ENCODE measurements around the gene FLAD1. TPM values are rescaled to one million over a fixed set of nuclear protein-coding genes. Genes with fewer than 3 reads are reported as not detected.

Gene FLAD1
- total RNA-seq, 1 donor from 2014 or later: 51.5 TPM

DNA sequence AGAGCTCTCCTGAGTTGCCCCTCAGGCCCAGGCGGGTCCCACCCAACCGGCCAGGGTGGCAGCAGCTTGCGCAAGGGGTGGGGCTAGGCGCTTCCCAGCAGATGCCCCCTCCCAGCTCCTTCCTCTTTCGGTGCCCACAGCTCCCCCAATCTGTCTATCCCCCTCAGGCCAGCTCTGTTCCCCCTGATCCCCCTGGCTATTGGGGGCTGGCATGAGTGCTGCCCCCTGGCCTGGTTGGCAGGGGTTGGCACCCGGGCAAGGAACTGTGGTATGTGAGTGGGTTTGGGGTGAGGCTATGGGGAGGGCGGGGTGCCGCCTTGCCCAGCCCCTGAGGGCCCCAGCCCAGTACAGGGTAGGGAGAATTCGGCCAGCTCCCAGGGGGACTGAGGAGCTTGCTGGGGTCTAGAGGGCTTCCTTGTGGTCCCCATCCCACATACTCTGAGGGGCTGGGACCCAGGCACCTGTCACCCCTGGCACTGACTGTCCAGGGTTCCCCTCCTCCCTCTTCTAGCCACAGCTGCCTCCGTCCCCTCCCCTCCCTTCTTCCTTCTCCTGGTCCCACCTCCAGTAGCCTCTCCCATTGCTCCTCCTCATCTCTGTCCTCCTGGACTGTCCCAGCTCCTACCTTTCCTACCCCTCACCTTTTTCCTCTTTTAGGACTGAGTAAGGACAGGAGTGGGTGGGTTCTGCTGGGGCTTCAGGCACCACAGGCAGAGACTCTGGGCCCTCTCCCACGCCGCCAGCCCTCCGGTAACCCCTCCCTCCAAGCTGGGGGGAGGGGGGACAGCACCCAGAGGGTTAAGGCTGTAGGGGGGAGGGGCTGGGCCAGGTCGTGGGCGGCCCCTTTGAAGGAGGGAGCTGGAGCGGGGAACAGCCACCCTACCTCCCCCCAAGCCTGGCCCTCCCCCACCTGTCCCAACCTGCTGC is 25.1 kb downstream of the FLAD1 start:
- peaks cover 15% of the 10 kb centered on the region for H3K4me1 ChIP-seq (ENCODE audit: insufficient read depth, low read length)

DNA sequence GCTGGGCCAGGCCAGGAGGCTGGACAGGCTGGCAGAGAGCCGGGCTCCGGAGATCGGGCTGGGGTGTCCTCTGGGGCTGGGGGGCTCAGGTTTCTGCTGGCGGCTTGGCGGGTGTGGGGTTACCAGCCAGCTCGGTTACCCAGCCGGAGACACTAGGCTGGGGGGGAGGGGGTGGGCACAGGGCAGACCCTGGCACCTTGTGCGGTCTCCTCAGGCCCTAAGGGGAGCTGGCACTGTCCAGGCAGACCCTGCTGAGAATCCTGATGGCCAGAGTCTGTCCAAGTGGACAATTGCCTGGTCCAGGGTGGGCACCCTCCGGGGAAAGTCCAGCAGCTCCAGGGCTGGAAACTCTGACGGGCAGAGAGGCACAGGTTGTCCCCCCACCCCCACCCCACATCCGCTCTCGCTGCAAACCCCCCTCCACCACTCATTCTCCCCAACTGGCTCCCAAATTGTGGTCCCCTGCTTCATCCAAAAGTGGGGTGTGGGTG is 26.1 kb downstream of the FLAD1 start:
- FAIRE-seq: no peak
- H3K9me3 ChIP-seq (ENCODE audit: insufficient read depth, low read depth, low read length): no peaks in the 10 kb centered on the region
- Mint-ChIP-seq H3K4me1 (ENCODE audit: low read depth, unreplicated experiment) (peaks cover 11% of the 10 kb centered on the region), H3K9me3 (ENCODE audit: unreplicated experiment) (no peaks in the 10 kb centered on the region), H3K36me3 (ENCODE audit: low read depth, unreplicated experiment) (peaks cover 11% of the 10 kb centered on the region), H3K27me3 (ENCODE audit: low read depth, unreplicated experiment) (no peaks in the 10 kb centered on the region), H3K4me3 (ENCODE audit: unreplicated experiment) (no peak overlapping the region), H3K27ac (ENCODE audit: unreplicated experiment) (no peak overlapping the region)
- peaks cover 13% of the 10 kb centered on the region for H3K4me1 ChIP-seq (ENCODE audit: insufficient read depth, low read length)
- no peak overlapping the region for H3K4me3 ChIP-seq (ENCODE audit: insufficient read depth, low read depth, low read length)
- H3K27me3 ChIP-seq (ENCODE audit: insufficient read depth, low read length): no peaks in the 10 kb centered on the region
- no peak for DNase-seq (ENCODE audit: low read depth)
- no peak overlapping the region for H2AFZ ChIP-seq (ENCODE audit: low read depth, low read length)
- no peak overlapping the region for H3K4me2 ChIP-seq (ENCODE audit: low read length)
- no peak for TF ChIP-seq EZH2 (IDR thresholded peaks at IDR 0.05; ENCODE audit: insufficient read depth, low read length)
- TF ChIP-seq, protein P1, sequence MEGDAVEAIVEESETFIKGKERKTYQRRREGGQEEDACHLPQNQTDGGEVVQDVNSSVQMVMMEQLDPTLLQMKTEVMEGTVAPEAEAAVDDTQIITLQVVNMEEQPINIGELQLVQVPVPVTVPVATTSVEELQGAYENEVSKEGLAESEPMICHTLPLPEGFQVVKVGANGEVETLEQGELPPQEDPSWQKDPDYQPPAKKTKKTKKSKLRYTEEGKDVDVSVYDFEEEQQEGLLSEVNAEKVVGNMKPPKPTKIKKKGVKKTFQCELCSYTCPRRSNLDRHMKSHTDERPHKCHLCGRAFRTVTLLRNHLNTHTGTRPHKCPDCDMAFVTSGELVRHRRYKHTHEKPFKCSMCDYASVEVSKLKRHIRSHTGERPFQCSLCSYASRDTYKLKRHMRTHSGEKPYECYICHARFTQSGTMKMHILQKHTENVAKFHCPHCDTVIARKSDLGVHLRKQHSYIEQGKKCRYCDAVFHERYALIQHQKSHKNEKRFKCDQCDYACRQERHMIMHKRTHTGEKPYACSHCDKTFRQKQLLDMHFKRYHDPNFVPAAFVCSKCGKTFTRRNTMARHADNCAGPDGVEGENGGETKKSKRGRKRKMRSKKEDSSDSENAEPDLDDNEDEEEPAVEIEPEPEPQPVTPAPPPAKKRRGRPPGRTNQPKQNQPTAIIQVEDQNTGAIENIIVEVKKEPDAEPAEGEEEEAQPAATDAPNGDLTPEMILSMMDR (IDR thresholded peaks at IDR 0.05; ENCODE audit: insufficient read depth, low read depth, low read length): no peak
- H3K27ac ChIP-seq (ENCODE audit: low read depth, low read length): no peak overlapping the region
- peaks cover 64% of the 10 kb centered on the region for H4K20me1 ChIP-seq (ENCODE audit: insufficient read depth, low read length)
- peaks cover 39% of the 10 kb centered on the region for H3K79me2 ChIP-seq (ENCODE audit: insufficient read depth, low read length)
- H3K36me3 ChIP-seq (ENCODE audit: insufficient read depth, low read length): no peaks in the 10 kb centered on the region
- H3K9ac ChIP-seq (ENCODE audit: low read length): no peak overlapping the region

More for the DNA sequence above, 25.1 kb downstream of the FLAD1 start:
- H3K27ac Mint-ChIP-seq (ENCODE audit: unreplicated experiment): no peak overlapping the region
- Histone ChIP-seq H3K9ac (ENCODE audit: low read length) (no peak overlapping the region), H2AFZ (ENCODE audit: low read depth, low read length) (no peak overlapping the region), H3K4me2 (ENCODE audit: low read length) (no peak overlapping the region), H3K9me3 (ENCODE audit: insufficient read depth, low read depth, low read length) (no peaks in the 10 kb centered on the region), H3K4me3 (ENCODE audit: insufficient read depth, low read depth, low read length) (no peak overlapping the region), H3K36me3 (ENCODE audit: insufficient read depth, low read length) (no peaks in the 10 kb centered on the region), H4K20me1 (ENCODE audit: insufficient read depth, low read length) (peaks cover 57% of the 10 kb centered on the region), H3K79me2 (ENCODE audit: insufficient read depth, low read length) (peaks cover 47% of the 10 kb centered on the region), H3K27me3 (ENCODE audit: insufficient read depth, low read length) (no peaks in the 10 kb centered on the region), H3K27ac (ENCODE audit: low read depth, low read length) (no peak overlapping the region)
- no peak overlapping the region for H3K4me3 Mint-ChIP-seq (ENCODE audit: unreplicated experiment)
- H3K4me1 Mint-ChIP-seq (ENCODE audit: low read depth, unreplicated experiment): peaks cover 14% of the 10 kb centered on the region
- TF ChIP-seq, protein P1 (IDR thresholded peaks at IDR 0.05; ENCODE audit: insufficient read depth, low read depth, low read length): no peak
- TF ChIP-seq EZH2 (IDR thresholded peaks at IDR 0.05; ENCODE audit: insufficient read depth, low read length): no peak
- H3K9me3 Mint-ChIP-seq (ENCODE audit: unreplicated experiment): no peaks in the 10 kb centered on the region
- H3K27me3 Mint-ChIP-seq (ENCODE audit: low read depth, unreplicated experiment): no peaks in the 10 kb centered on the region
- peaks cover 12% of the 10 kb centered on the region for H3K36me3 Mint-ChIP-seq (ENCODE audit: low read depth, unreplicated experiment)
- FAIRE-seq (no peak), DNase-seq (ENCODE audit: low read depth) (no peak)

DNA sequence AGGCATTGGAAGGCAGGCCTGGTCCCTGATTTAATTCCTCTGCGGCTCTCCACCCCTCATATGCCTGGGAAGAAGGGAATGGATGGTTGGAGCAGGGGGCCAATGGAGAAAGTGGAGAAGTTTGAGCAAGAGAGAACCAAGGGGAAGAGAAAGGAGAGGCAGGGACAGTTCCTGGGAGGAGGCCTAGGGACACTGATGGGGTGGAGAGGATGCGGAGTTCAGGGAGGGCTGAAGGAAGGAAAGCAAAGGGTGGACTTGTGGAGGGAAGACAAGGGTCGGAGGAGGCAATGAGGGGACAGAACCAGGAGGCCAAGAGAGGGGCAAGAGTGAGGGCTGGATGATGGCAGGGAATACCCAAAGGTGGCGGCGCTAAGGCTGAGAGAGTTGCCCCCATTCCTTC is 26.6 kb downstream of the FLAD1 start:
- no peak overlapping the region for H2AFZ ChIP-seq (ENCODE audit: low read depth, low read length)
- Mint-ChIP-seq H3K9me3 (ENCODE audit: unreplicated experiment) (no peaks in the 10 kb centered on the region), H3K27ac (ENCODE audit: unreplicated experiment) (no peak overlapping the region), H3K36me3 (ENCODE audit: low read depth, unreplicated experiment) (peaks cover 9% of the 10 kb centered on the region), H3K4me1 (ENCODE audit: low read depth, unreplicated experiment) (peaks cover 7% of the 10 kb centered on the region), H3K27me3 (ENCODE audit: low read depth, unreplicated experiment) (no peaks in the 10 kb centered on the region), H3K4me3 (ENCODE audit: unreplicated experiment) (no peak overlapping the region)
- TF ChIP-seq, protein P1 (IDR thresholded peaks at IDR 0.05; ENCODE audit: insufficient read depth, low read depth, low read length): no peak
- TF ChIP-seq EZH2 (IDR thresholded peaks at IDR 0.05; ENCODE audit: insufficient read depth, low read length): no peak
- H3K4me1 ChIP-seq (ENCODE audit: insufficient read depth, low read length): peaks cover 8% of the 10 kb centered on the region
- no peaks in the 10 kb centered on the region for H3K9me3 ChIP-seq (ENCODE audit: insufficient read depth, low read depth, low read length)
- FAIRE-seq (no peak), DNase-seq (ENCODE audit: low read depth) (no peak)
- H3K4me2 ChIP-seq (ENCODE audit: low read length): no peak overlapping the region
- H3K9ac ChIP-seq (ENCODE audit: low read length): no peak overlapping the region
- H4K20me1 ChIP-seq (ENCODE audit: insufficient read depth, low read length): peaks cover 68% of the 10 kb centered on the region
- no peak overlapping the region for H3K4me3 ChIP-seq (ENCODE audit: insufficient read depth, low read depth, low read length)
- H3K36me3 ChIP-seq (ENCODE audit: insufficient read depth, low read length): no peaks in the 10 kb centered on the region
- no peak overlapping the region for H3K27ac ChIP-seq (ENCODE audit: low read depth, low read length)
- no peaks in the 10 kb centered on the region for H3K27me3 ChIP-seq (ENCODE audit: insufficient read depth, low read length)
- peaks cover 34% of the 10 kb centered on the region for H3K79me2 ChIP-seq (ENCODE audit: insufficient read depth, low read length)
